ENCODE results near the gene SLC22A16. TPM values are rescaled to one million over a fixed set of nuclear protein-coding genes. Genes with fewer than 3 reads are reported as not detected.

Gene SLC22A16
- total RNA-seq, 2 experiments from 2014 or later, result not detected

DNA sequence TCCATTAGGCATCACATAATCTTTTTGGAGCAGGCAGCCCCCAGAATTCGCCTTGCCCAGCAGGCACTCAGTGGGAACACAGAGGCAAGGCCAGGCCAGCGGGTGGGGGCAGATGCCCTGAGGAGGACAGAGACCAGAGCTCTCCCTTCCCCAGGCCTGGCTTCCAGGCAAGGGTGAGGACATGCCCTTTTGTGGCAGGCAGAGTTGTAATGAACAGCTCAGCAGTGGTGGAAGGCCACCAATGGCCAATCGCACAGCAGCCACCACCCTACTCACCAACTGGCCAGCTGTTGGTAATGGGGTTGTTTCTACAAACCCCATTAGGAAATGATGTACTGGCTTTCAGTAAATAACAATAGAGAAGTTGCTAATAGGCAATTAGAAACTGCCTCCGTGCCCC is 45.7 kb downstream of the SLC22A16 start:
- H3K4me1 Mint-ChIP-seq (ENCODE audit: low read depth), result no peaks in the 10 kb centered on the region
- no peak overlapping the region for H3K4me3 Mint-ChIP-seq
- intact Hi-C loops (cut with micrococcal nuclease), result no loop called here
- no peak for DNase-seq
- no peak overlapping the region for H3K27ac Mint-ChIP-seq
- H3K36me3 Mint-ChIP-seq (ENCODE audit: low read depth), result no peaks in the 10 kb centered on the region
- no peaks in the 10 kb centered on the region for H3K9me3 Mint-ChIP-seq
- CTCF ChIA-PET, result no interaction called here
- peaks cover 11% of the 10 kb centered on the region for H3K27me3 Mint-ChIP-seq (ENCODE audit: low read depth)

DNA sequence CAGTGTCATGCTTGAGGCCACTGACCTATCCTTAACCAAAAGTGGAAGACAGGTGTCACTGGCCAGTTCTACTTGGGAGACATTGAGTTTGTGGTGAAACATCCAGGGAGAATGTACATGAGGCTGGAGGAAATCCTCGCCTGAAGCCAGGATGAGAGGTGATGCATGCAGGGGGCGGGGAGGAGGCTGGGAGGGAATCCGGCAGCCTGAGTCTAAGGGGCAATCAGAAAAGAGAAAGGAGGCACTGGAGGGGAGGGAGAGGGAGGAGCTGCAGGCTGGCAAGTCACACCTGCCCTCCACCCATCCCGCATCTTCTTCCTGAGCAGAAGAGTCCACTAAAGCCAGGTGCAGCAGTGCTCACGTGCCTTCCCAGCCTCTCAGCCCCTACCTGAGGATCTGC is 46.2 kb downstream of the SLC22A16 start:
- CTCF ChIA-PET, result no interaction called here
- Mint-ChIP-seq H3K27ac (no peak overlapping the region), H3K36me3 (ENCODE audit: low read depth) (no peaks in the 10 kb centered on the region), H3K9me3 (no peaks in the 10 kb centered on the region), H3K4me1 (ENCODE audit: low read depth) (no peaks in the 10 kb centered on the region), H3K4me3 (no peak overlapping the region), H3K27me3 (ENCODE audit: low read depth) (peaks cover 13% of the 10 kb centered on the region)
- DNase-seq, result no peak
- intact Hi-C loops (cut with micrococcal nuclease), result no loop called here

DNA sequence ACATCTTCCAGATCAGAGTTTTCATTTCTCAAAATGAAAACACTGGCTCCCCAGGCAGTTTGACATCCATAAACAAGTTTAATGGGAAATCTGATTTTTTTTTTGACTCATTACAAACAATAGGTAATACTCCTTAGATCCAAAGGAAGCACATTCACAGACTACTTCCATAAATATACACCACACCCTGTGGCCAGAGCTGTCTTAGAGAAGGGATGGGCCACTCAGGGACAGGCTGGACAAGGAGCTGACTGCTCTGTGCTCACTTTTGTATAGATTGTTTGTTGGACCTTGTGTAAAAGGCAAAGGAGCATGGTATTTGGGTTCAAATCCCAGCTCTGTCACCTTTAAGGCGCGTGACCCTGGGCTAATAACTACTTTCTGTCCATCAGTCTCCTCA is 48.3 kb downstream of the SLC22A16 start:
- Mint-ChIP-seq H3K36me3 (ENCODE audit: low read depth) (no peaks in the 10 kb centered on the region), H3K4me3 (no peak overlapping the region), H3K27me3 (ENCODE audit: low read depth) (peaks cover 26% of the 10 kb centered on the region), H3K27ac (no peak overlapping the region), H3K4me1 (ENCODE audit: low read depth) (no peaks in the 10 kb centered on the region), H3K9me3 (no peaks in the 10 kb centered on the region)
- no peak for DNase-seq
- intact Hi-C loops (cut with micrococcal nuclease), result no loop called here
- CTCF ChIA-PET, result no interaction called here

DNA sequence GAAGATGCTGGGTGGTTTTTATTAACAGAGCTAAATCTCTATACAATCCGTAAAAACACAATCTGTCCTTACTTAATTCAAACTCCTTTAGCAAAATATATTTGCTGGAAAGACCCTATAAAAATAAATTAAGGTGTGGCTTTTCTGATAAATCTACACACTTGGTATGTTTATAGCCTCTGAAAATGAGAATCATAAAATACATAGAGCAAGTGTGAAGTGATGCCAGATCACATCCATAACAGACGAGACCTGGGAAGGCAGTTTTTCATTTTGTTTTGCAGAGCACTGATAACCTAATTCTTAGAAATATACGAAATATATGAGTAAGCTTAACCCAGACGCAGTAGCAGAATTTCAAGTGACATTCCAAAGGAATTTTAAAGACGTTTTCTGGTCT is 50.6 kb downstream of the SLC22A16 start:
- CTCF ChIA-PET, result no interaction called here
- intact Hi-C loops (cut with micrococcal nuclease), result no loop called here

DNA sequence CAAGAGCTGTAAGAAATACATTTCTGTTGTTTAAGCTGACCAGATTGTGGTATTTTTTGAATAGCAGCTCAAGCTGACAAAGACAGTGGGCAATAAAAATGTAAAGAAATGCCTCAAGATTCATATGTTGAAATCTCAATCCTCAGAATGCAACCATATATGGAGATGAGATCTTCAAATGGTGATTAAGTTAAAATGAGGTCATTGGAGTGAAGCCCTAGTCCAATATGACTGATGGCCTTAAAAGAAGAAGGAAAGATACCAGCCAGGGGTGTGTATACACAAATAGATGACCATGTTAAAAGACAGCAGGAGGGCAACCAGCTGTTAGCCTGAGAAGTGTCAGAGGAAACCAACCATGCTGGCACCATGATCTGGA is 54.0 kb downstream of the SLC22A16 start:
- intact Hi-C loops (cut with micrococcal nuclease), result no loop called here
- Mint-ChIP-seq H3K27ac (no peak overlapping the region), H3K36me3 (ENCODE audit: low read depth) (no peaks in the 10 kb centered on the region), H3K9me3 (peaks cover 4% of the 10 kb centered on the region), H3K4me1 (ENCODE audit: low read depth) (no peaks in the 10 kb centered on the region), H3K27me3 (ENCODE audit: low read depth) (peaks cover 37% of the 10 kb centered on the region), H3K4me3 (no peak overlapping the region)
- CTCF ChIA-PET, result interaction anchor here (0.5 kb wide), 1 partner anchor 255 kb away, joined by 4 read pairs; no protein-coding TSS in a partner anchor
- no peak for DNase-seq

More for the DNA sequence above, 50.6 kb downstream of the SLC22A16 start:
- Mint-ChIP-seq H3K9me3 (peaks cover 4% of the 10 kb centered on the region), H3K36me3 (ENCODE audit: low read depth) (no peaks in the 10 kb centered on the region), H3K27ac (no peak overlapping the region), H3K27me3 (ENCODE audit: low read depth) (peaks cover 39% of the 10 kb centered on the region), H3K4me3 (no peak overlapping the region), H3K4me1 (ENCODE audit: low read depth) (no peaks in the 10 kb centered on the region)
- no peak for DNase-seq

DNA sequence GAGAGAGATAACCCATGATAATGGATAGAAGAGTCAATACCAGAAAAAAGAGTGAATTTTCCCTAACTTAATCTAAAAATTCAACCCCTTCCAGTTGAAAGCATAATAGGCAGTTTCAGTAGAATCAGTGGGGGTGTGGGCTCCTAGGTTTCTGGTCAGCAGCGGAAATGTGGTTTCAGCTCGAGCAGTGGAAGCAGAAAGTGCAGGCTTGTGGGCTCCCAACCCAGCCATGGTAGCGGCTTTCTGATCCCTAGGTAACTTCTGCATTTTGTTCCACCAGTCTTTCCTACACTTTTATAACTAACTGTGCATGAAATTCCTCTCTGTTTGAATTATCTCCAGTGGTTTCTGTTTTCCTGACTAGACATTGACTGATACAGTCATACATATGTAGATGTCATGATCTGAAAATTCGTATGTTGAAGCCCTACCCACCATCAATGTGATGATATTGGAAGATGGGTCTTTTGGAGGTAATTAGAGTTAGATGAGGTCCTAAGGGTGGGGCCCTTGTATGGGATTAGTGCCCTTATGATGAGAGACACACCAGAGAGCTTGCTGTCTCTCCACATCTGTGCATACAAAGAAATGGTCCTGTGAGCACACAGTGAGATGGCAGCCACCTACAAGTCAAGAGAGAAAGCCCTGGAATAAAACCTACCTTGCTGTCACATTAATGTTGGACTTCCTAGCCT is 54.5 kb downstream of the SLC22A16 start:
- Mint-ChIP-seq H3K36me3 (ENCODE audit: low read depth) (no peaks in the 10 kb centered on the region), H3K27me3 (ENCODE audit: low read depth) (peaks cover 37% of the 10 kb centered on the region), H3K4me1 (ENCODE audit: low read depth) (no peaks in the 10 kb centered on the region), H3K27ac (no peak overlapping the region), H3K4me3 (no peak overlapping the region), H3K9me3 (peaks cover 4% of the 10 kb centered on the region)
- intact Hi-C loops (cut with micrococcal nuclease), result no loop called here
- CTCF ChIA-PET, result interaction anchor here (0.5 kb wide), 1 partner anchor 255 kb away, joined by 4 read pairs; no protein-coding TSS in a partner anchor
- DNase-seq, result no peak

DNA sequence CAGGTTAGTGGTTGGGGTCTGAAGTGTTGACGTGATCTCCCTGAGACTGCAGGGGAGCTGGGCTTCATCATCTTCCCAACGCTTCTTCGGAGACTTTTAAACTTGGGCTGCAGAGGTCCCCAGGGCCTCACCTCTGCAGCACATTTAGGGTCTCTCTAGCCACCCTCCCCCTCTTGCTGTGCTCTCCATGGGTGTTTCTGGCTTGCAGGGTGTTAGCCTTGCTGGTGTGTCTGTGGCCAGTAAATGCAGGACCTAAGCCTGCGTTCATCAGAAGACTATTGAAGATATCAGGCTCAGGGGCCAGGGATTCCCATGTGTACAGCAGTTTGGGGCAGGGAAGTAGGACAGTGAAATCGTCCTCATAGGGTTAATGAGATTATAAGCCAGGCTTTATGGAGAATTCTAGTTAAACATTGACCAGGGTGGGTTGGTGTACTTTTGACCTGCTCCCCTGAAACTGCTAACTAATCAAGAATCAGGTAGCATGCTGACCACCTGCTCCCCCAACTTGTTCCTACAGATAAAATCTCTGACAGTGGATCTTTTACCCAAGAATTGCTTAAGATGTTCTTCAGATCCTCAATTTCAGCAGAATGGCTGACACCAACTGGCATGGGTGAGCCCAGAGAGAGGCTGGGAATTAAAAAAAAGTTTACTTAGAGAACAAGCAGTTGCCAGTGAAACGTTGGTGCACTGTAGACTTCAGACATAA is 57.2 kb downstream of the SLC22A16 start:
- Mint-ChIP-seq H3K4me1 (ENCODE audit: low read depth) (no peaks in the 10 kb centered on the region), H3K9me3 (peaks cover 4% of the 10 kb centered on the region), H3K27me3 (ENCODE audit: low read depth) (peaks cover 32% of the 10 kb centered on the region), H3K27ac (no peak overlapping the region), H3K4me3 (no peak overlapping the region), H3K36me3 (ENCODE audit: low read depth) (no peaks in the 10 kb centered on the region)
- intact Hi-C loops (cut with micrococcal nuclease), result no loop called here
- CTCF ChIA-PET, result no interaction called here
- DNase-seq, result no peak

DNA sequence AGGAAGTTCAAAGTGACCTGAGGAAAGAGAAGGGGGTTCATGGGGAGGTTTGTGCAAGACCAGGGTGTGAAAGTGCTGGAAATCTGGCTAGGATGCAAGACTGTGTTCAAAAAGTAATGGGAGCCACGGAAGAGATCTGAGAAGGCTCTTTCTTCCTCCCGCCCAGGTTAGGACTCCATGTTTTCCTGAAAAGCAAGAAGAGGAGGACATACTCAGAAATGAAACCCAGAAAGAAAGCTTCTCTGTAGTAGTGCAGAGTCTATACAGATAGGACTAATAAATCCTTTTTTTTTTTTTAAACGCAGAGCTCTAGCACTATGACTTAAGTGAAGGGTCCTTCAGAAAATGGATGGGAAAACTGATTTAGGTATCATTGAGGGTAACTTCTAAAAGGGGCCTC is 57.8 kb downstream of the SLC22A16 start:
- no peak for DNase-seq
- peaks cover 4% of the 10 kb centered on the region for H3K9me3 Mint-ChIP-seq
- no peak overlapping the region for H3K4me3 Mint-ChIP-seq
- intact Hi-C loops (cut with micrococcal nuclease), result no loop called here
- H3K4me1 Mint-ChIP-seq (ENCODE audit: low read depth), result no peaks in the 10 kb centered on the region
- H3K27ac Mint-ChIP-seq, result no peak overlapping the region
- H3K36me3 Mint-ChIP-seq (ENCODE audit: low read depth), result no peaks in the 10 kb centered on the region
- CTCF ChIA-PET, result no interaction called here
- peaks cover 27% of the 10 kb centered on the region for H3K27me3 Mint-ChIP-seq (ENCODE audit: low read depth)

DNA sequence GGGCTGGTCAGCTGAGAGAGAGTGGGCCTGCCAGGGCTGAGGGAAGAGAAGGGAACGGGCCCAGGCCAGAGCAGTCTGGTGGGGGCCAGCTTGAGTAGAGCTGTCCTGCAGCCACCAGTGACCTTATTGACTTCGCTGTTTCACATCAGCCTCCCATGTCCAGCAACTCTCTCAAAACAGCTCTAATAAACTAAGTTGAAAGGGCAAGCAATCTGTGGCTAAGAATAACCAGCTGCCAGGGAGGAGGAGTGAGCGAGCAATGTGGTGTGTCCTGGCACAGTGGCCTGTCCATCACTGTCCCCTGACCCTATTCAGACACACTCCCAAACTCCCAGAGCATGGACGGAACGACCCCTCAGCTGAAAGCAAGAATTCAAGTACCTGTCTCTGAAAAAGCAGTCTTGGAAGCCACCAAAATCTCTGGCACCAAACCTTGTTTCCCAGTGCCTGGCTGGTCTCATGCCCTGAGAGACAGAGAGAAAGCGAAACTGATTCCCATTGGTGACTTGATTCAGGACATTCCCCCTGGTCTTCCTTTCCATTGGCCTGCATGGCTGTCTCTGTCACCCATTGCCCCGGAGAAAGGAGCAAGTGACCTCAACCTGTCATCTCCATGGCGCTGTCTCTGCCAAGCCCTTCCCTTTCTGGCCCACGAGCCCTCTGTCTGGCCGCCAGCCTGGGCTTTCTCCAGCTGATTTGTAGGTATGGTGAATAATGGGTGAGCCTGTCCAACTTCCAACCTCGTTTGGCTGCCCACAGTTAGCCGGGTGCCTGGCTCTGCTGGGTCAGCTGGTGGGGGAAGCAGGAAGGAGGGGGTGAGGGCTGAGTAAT is 61.1 kb downstream of the SLC22A16 start, which contains the start of gene DDO:
DDO (minus strand) TSS at position 490 of the 831 bp plus-strand sequence. CDS start 2,113 bp downstream, outside the sequence.
- Mint-ChIP-seq H3K27ac (no peak within 1 kb of the TSS), H3K4me3 (no peak within 1 kb of the TSS), H3K27me3 (ENCODE audit: low read depth) (peaks cover 9% of the 10 kb centered on the region), H3K9me3 (no peaks in the 10 kb centered on the region), H3K36me3 (ENCODE audit: low read depth) (no peaks in the 10 kb centered on the region), H3K4me1 (ENCODE audit: low read depth) (no peaks in the 10 kb centered on the region)
- intact Hi-C loops (cut with micrococcal nuclease), result no loop called here
- DNase-seq, result no peak
- CTCF ChIA-PET, result interaction anchor here (0.5 to 0.6 kb wide), 3 partner anchors 43 to 888 kb away, joined by 3 to 4 read pairs (median 3); no protein-coding TSS in a partner anchor

DNA sequence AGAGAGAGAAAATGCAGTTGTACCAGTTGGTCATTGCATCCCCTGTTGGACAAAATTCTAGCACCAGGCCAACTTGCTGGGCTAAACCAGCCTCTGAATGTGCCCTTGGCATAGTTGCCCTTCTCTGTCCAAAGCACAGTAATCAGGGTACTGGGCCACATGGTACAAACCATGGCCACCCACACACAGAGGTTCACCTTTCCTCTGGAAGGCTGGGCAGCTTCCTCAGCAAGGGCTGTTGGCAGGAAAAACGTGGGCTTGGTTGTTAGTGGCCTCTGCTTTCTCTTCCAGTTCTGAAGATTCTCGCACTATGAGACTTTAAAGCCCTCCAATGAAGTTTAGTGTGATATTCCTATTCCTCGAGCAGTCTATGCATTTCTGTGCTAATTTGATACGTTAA is 61.7 kb downstream of the SLC22A16 start:
- Mint-ChIP-seq H3K4me3 (no peak overlapping the region), H3K27ac (no peak overlapping the region), H3K4me1 (ENCODE audit: low read depth) (no peaks in the 10 kb centered on the region), H3K9me3 (no peaks in the 10 kb centered on the region), H3K36me3 (ENCODE audit: low read depth) (no peaks in the 10 kb centered on the region), H3K27me3 (ENCODE audit: low read depth) (peaks cover 9% of the 10 kb centered on the region)
- intact Hi-C loops (cut with micrococcal nuclease), result no loop called here
- CTCF ChIA-PET, result no interaction called here
- DNase-seq, result no peak

DNA sequence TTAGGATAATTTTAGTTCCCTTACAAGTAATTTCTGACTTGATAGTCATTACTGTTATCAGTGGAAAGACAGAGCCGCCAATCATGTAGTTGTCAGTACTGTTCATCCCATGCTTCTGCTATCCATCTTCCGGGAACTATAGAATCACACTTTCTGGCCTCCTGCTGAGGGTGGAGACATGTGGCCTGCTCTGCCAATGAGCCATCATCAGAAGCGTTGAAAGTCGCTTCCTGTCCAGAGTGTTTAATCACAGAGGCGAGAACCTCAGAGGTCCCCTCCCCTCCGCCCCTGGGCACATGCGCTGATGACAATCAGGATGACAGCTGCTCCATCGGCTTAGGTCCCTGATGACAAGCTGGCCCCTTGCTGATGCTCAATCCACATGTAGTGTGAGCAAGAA is 64.1 kb downstream of the SLC22A16 start:
- DNase-seq, result no peak
- peaks cover 2% of the 10 kb centered on the region for H3K27me3 Mint-ChIP-seq (ENCODE audit: low read depth)
- no peaks in the 10 kb centered on the region for H3K9me3 Mint-ChIP-seq
- no peaks in the 10 kb centered on the region for H3K4me1 Mint-ChIP-seq (ENCODE audit: low read depth)
- intact Hi-C loops (cut with micrococcal nuclease), result no loop called here
- no peak overlapping the region for H3K27ac Mint-ChIP-seq
- no peaks in the 10 kb centered on the region for H3K36me3 Mint-ChIP-seq (ENCODE audit: low read depth)
- CTCF ChIA-PET, result no interaction called here
- no peak overlapping the region for H3K4me3 Mint-ChIP-seq

DNA sequence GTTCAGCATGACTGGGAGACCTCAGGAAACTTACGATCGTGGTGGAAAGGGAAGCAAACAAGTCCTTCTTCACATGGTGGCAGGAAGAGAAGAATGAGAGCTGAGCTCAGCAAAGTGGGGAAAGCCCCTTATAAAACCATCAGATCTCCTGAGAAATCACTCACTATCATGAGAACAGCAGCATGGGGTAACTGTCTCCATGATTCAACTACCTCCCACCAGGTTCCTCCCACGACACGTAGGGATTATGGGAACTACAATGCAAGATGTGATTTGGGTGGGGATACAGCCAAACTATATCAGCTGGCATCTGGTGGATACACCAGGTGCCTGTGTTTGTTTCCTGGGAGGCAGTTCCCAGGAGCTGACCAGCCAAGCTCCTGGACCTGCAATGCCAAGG is 65.9 kb downstream of the SLC22A16 start:
- intact Hi-C loops (cut with micrococcal nuclease), result no loop called here
- Mint-ChIP-seq H3K27me3 (ENCODE audit: low read depth) (no peaks in the 10 kb centered on the region), H3K4me3 (no peak overlapping the region), H3K4me1 (ENCODE audit: low read depth) (no peaks in the 10 kb centered on the region), H3K9me3 (no peaks in the 10 kb centered on the region), H3K27ac (no peak overlapping the region), H3K36me3 (ENCODE audit: low read depth) (no peaks in the 10 kb centered on the region)
- DNase-seq, result no peak
- CTCF ChIA-PET, result no interaction called here

Measured in activated naive CD4-positive, alpha-beta T cell treated with anti-CD3 and anti-CD28 coated beads for 36 hours (primary cell).